Mesenchymal stem cell (in vitro differentiated cells and primary cell): Measurements from ENCODE around the gene CNBP.
A peak's percentile ranks its signal among the peaks of the same experiment; 100 is the strongest.

ENCODE experiments used
- DNase-seq: peaks from one replicate; pipeline ENCODE4 v3.0.0-alpha.2; 2013
- H2AFZ ChIP-seq: one replicate; pipeline ENCODE4 v1.6.1; 2013; ENCODE audit warnings: low read depth, mild to moderate bottlenecking, control low read depth, inconsistent platforms, low read length, moderate library complexity
- H2AK5ac ChIP-seq: 2 replicates; pipeline ENCODE4 v1.6.1; 2013; ENCODE audit warnings: low read length, moderate library complexity, mild to moderate bottlenecking, inconsistent platforms; ENCODE audit not compliant: severe bottlenecking
- H2BK120ac ChIP-seq: one replicate; pipeline ENCODE4 v1.6.1; 2013; ENCODE audit warnings: low read depth, mild to moderate bottlenecking, inconsistent platforms, low read length, moderate library complexity
- H2BK12ac ChIP-seq, 2 experiments: one replicate each; pipeline ENCODE4 v1.6.1; 2013; ENCODE audit warnings: inconsistent platforms in 2 of 2, low read length in 2 of 2, mild to moderate bottlenecking in 2 of 2, moderate library complexity in 2 of 2, control low read depth in 1 of 2
- H2BK15ac ChIP-seq: one replicate; pipeline ENCODE4 v1.6.1; 2013; ENCODE audit warnings: mild to moderate bottlenecking, low read depth, inconsistent platforms; ENCODE audit not compliant: poor library complexity, severe bottlenecking
- H2BK5ac ChIP-seq: 2 replicates; pipeline ENCODE4 v1.6.1; 2013; ENCODE audit warnings: low read depth, mild to moderate bottlenecking, low read length, control low read depth, inconsistent platforms; ENCODE audit not compliant: poor library complexity, severe bottlenecking
- H3K14ac ChIP-seq, 2 experiments: one replicate each; pipeline ENCODE4 v1.6.1; 2013; ENCODE audit warnings: inconsistent platforms in 2 of 2, low read length in 2 of 2, control low read depth in 1 of 2, mild to moderate bottlenecking in 1 of 2, moderate library complexity in 1 of 2
- H3K18ac ChIP-seq, 2 experiments: one replicate each; pipeline ENCODE4 v1.6.1; 2013; ENCODE audit warnings: inconsistent platforms in 2 of 2, low read length in 2 of 2, control low read depth in 1 of 2, low read depth in 1 of 2, mild to moderate bottlenecking in 1 of 2
- H3K23ac ChIP-seq, 2 experiments: one replicate each; pipeline ENCODE4 v1.6.1; 2013; ENCODE audit warnings: inconsistent platforms in 2 of 2, low read length in 2 of 2, mild to moderate bottlenecking in 2 of 2, moderate library complexity in 2 of 2, control low read depth in 1 of 2
- H3K27ac ChIP-seq: 2 replicates; pipeline ENCODE4 v1.5.1; 2013; ENCODE audit warnings: mild to moderate bottlenecking, moderate library complexity, low read length, control low read depth, inconsistent platforms; ENCODE audit not compliant: poor library complexity, severe bottlenecking
- H3K27me3 ChIP-seq, 2 experiments: 2 replicates each; pipeline versions ENCODE4 v1.6.1 to v1.7.0; 2013; ENCODE audit warnings: low read length in 2 of 2, mild to moderate bottlenecking in 2 of 2, moderate library complexity in 2 of 2, control low read depth in 1 of 2, inconsistent platforms in 1 of 2; ENCODE audit not compliant: control insufficient read depth in 1 of 2, insufficient read depth in 1 of 2
- H3K36me3 ChIP-seq, 2 experiments: 2 replicates each; pipeline versions ENCODE4 v1.6.1 to v1.7.0; 2013; ENCODE audit warnings: low read length in 2 of 2, control low read depth in 1 of 2, inconsistent platforms in 1 of 2, low read depth in 1 of 2, mild to moderate bottlenecking in 1 of 2; ENCODE audit not compliant: insufficient read depth in 2 of 2, control insufficient read depth in 1 of 2
- H3K4ac ChIP-seq, 2 experiments: one replicate each; pipeline ENCODE4 v1.6.1; 2013; ENCODE audit warnings: inconsistent platforms in 2 of 2, low read length in 2 of 2, mild to moderate bottlenecking in 2 of 2, moderate library complexity in 2 of 2, control low read depth in 1 of 2, low read depth in 1 of 2
- H3K4me1 ChIP-seq: 2 replicates; pipeline ENCODE4 v1.6.1; 2013; ENCODE audit warnings: low read depth, low read length, control low read depth; ENCODE audit not compliant: control insufficient read depth, insufficient read depth
- H3K4me2 ChIP-seq: 2 replicates; pipeline ENCODE4 v1.6.1; 2013; ENCODE audit warnings: low read length, mild to moderate bottlenecking, inconsistent platforms; ENCODE audit not compliant: poor library complexity, severe bottlenecking
- H3K4me3 ChIP-seq, 2 experiments: 2 replicates each; pipeline versions ENCODE4 v1.5.1 to v1.7.0; 2013; ENCODE audit warnings: low read length in 2 of 2, mild to moderate bottlenecking in 2 of 2, control low read depth in 1 of 2, low read depth in 1 of 2; ENCODE audit not compliant: insufficient read depth in 1 of 2
- H3K79me1 ChIP-seq: replicated peaks from 2 replicates; pipeline ENCODE4 v1.6.1; 2013; ENCODE audit warnings: mild to moderate bottlenecking, control low read depth, low read length, inconsistent platforms; ENCODE audit not compliant: poor library complexity, severe bottlenecking
- H3K9ac ChIP-seq: 2 replicates; pipeline ENCODE4 v1.7.0; 2013; ENCODE audit warnings: mild to moderate bottlenecking, low read length, moderate library complexity
- H3K9me3 ChIP-seq: 2 replicates; pipeline ENCODE4 v1.7.0; 2013; ENCODE audit warnings: mild to moderate bottlenecking, low read length; ENCODE audit not compliant: control insufficient read depth
- H4K8ac ChIP-seq: one replicate; pipeline ENCODE4 v1.6.1; 2013; ENCODE audit warnings: inconsistent platforms, mild to moderate bottlenecking, low read length, moderate library complexity
- H4K91ac ChIP-seq: one replicate; pipeline ENCODE4 v1.6.1; 2013; ENCODE audit warnings: mild to moderate bottlenecking, low read length, inconsistent platforms
- WGBS: methylation state at CpG from one replicate; pipeline ENCODE4 v1.1.7; 2013; ENCODE audit warnings: mixed read lengths; 5-methylcytosine and 5-hydroxymethylcytosine counted together

The CNBP gene

DNA sequence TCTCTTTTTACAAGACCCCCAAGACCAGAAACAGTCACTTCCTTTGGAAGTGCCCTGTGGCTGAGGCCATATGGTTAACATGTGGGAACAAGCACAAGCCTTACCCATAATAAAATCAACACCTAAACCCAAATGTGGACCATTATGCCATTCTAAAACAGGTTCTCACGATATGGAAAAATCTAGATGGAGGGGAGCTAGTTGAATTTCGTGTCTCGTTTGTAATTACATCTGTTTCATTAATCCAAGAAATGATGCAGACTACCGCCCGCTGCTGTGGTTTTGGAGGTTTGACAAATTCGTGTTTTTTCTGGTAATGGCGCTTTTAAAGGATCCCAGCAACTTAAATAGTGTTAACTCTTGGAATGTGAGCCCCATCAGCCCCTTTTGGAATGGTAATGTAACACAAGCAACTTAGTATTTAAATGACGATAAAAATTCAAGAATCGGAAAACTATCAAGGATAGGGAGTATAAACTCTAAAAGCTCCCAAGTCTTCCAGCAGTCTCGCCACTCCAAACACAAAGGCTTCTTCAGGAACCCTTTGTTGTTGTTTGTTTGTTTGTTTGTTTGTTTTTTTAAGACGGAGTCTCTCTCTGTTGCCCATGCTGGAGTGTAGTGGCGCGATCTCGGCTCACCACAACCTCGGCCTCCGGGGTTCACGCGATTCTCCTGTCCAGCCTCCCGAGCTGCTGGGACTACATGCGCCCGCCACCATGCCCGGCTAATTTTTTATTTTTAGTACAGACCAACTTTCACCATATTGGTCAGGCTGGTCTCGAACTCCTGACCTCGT lies 1.1 kb downstream of the CNBP start:
- no peak overlapping the region for H2AK5ac ChIP-seq
- no peak overlapping the region for H4K91ac ChIP-seq
- peaks cover 6 to 25% of the 10 kb centered on the region in 2 experiments for H3K36me3 ChIP-seq
- peaks cover 12% of the 10 kb centered on the region for H3K4me1 ChIP-seq
- peak overlapping the region; percentile 100 for H3K9ac ChIP-seq
- H3K18ac ChIP-seq = peak overlapping the region; percentile 99 to 100
- no peak overlapping the region for H2BK12ac ChIP-seq
- H3K27ac ChIP-seq = peak overlapping the region; percentile 81
- no peak overlapping the region for H4K8ac ChIP-seq
- peak overlapping the region; percentile 85 to 99 for H3K4me3 ChIP-seq
- H2BK5ac ChIP-seq = no peak overlapping the region
- DNase-seq = peak; percentile 52
- WGBS = under 1% methylated on average over 22 of the region's 24 CpGs
- H3K9me3 ChIP-seq = no peaks in the 10 kb centered on the region
- no peak overlapping the region for H3K14ac ChIP-seq
- no peaks in the 10 kb centered on the region for H3K27me3 ChIP-seq
- H3K79me1 ChIP-seq = peaks cover 2% of the 10 kb centered on the region
- H3K23ac ChIP-seq = no peak overlapping the region
- H2AFZ ChIP-seq = no peak overlapping the region
- peak overlapping the region; percentile 61 for H2BK120ac ChIP-seq
- H2BK15ac ChIP-seq = no peak overlapping the region
- peak overlapping the region; percentile 99 to 100 for H3K4ac ChIP-seq
- H3K4me2 ChIP-seq = peak overlapping the region; percentile 54

DNA sequence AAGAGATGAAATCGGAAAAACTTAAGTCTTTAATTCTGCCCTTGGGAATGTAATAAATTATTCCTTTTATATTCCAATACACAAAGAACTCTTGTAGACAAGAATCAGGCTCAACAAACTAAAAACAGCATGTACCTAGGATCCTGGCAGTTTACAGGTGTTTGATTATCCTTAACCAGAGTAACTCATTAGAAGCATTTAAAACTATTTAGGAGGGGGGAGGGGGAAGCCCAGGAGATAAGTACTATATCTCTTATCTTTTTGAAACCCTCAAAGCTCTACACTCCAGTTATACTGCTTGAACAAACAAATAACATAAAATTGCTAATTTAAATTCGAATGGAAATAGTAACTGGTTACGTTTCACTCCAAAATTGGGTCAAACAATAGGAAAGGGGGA lies 1.9 kb downstream of the CNBP start:
- WGBS = no CpG with 5 or more reads among the region's 3 CpGs
- no peak overlapping the region for H2BK5ac ChIP-seq
- no peak for DNase-seq

DNA sequence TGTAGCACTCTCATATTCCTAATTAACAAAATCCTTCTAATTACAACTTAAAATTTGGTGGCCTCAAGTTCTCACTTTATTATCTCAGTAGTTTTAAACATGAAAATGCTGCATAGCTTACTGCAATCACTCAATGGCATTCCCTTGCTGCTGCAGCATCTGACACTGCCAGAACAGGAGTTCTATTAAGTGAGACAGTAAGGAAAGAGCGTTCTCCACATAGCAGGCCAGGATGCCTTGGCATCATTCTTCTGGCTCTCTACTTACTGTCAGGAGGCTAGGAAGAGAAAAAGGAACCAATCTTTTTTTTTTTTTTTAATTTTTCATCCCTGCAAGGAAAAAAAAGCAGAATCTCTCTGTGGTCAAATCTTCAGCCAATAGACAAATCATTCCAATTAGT lies 3.2 kb downstream of the CNBP start:
- Histone ChIP-seq H2AFZ (no peak overlapping the region), H3K27me3 (no peaks in the 10 kb centered on the region), H3K9ac (peak overlapping the region; percentile 100), H3K14ac (no peak overlapping the region), H2BK120ac (no peak overlapping the region), H3K27ac (no peak overlapping the region), H3K23ac (no peak overlapping the region), H2AK5ac (no peak overlapping the region), H3K4ac (no peak overlapping the region), H3K4me3 (peak overlapping the region in 1 of 2 experiments; percentile 85), H3K18ac (no peak overlapping the region), H3K79me1 (peaks cover 2% of the 10 kb centered on the region), H3K9me3 (no peaks in the 10 kb centered on the region), H4K91ac (no peak overlapping the region), H2BK12ac (no peak overlapping the region), H4K8ac (no peak overlapping the region), H3K36me3 (peaks cover 6 to 42% of the 10 kb centered on the region in 2 experiments), H2BK15ac (no peak overlapping the region), H3K4me2 (no peak overlapping the region), H3K4me1 (peaks cover 12% of the 10 kb centered on the region), H2BK5ac (no peak overlapping the region)
- WGBS = 100% methylated on average over 1 of the region's 1 CpG
- DNase-seq = no peak

More for the DNA sequence above, 1.9 kb downstream of the CNBP start:
- Histone ChIP-seq H3K14ac (no peak overlapping the region), H3K18ac (no peak overlapping the region), H3K79me1 (peaks cover 2% of the 10 kb centered on the region), H3K4me1 (peaks cover 12% of the 10 kb centered on the region), H2AFZ (no peak overlapping the region), H2BK12ac (no peak overlapping the region), H2BK120ac (no peak overlapping the region), H3K23ac (no peak overlapping the region), H4K91ac (no peak overlapping the region), H2BK15ac (no peak overlapping the region), H3K27me3 (no peaks in the 10 kb centered on the region), H3K4ac (no peak overlapping the region), H3K9ac (peak overlapping the region; percentile 100), H3K4me2 (peak overlapping the region; percentile 28), H3K36me3 (peaks cover 6 to 33% of the 10 kb centered on the region in 2 experiments), H4K8ac (no peak overlapping the region), H2AK5ac (no peak overlapping the region), H3K9me3 (no peaks in the 10 kb centered on the region), H3K4me3 (peak overlapping the region in 1 of 2 experiments; percentile 85), H3K27ac (no peak overlapping the region)

DNA sequence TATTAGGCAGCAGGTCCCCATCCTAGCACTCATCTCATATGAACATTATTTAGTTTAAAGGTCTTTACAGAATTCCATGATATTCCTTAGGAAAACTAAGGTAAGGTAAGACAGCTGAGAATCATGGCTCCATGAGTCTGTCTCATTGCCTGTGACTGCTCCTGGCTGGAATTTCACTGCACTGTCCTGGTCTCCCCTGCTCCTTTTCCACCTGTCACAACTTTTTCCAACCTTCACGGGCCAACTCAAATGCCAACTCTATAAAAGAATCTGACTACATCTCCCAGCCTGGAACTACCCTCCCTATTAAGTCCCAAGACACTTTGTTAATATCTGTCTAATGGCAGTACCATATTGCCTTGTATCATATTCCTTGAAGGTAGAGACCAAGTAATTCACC lies 7.6 kb downstream of the CNBP start:
- no peak overlapping the region for H3K9ac ChIP-seq
- no peak for DNase-seq
- peaks cover 2% of the 10 kb centered on the region for H3K79me1 ChIP-seq
- H3K27ac ChIP-seq = no peak overlapping the region
- no peak overlapping the region for H3K4ac ChIP-seq
- H2BK120ac ChIP-seq = no peak overlapping the region
- no peak overlapping the region for H3K4me2 ChIP-seq
- no peak overlapping the region for H4K8ac ChIP-seq
- H3K9me3 ChIP-seq = no peaks in the 10 kb centered on the region
- no peak overlapping the region for H2BK5ac ChIP-seq
- no peak overlapping the region for H2BK15ac ChIP-seq
- H3K27me3 ChIP-seq = no peaks in the 10 kb centered on the region
- H2AK5ac ChIP-seq = no peak overlapping the region
- no peak overlapping the region for H3K14ac ChIP-seq
- 100% methylated on average over 1 of the region's 1 CpG for WGBS
- no peak overlapping the region for H3K4me3 ChIP-seq
- no peak overlapping the region for H4K91ac ChIP-seq
- no peak overlapping the region for H3K18ac ChIP-seq
- no peak overlapping the region for H2BK12ac ChIP-seq
- no peak overlapping the region for H3K23ac ChIP-seq
- H3K4me1 ChIP-seq = peaks cover 10% of the 10 kb centered on the region
- no peak overlapping the region for H2AFZ ChIP-seq
- H3K36me3 ChIP-seq = peaks cover 21 to 64% of the 10 kb centered on the region in 2 experiments
